IMR-90 (cell line): ENCODE results near the gene GTF2H1. TPM values are rescaled to one million over a fixed set of nuclear protein-coding genes. Genes with fewer than 3 reads are reported as not detected.

Source experiments
- CHD1 ChIP-seq: IDR thresholded peaks from 2 replicates; pipeline ENCODE4 v1.6.1; 2012; ENCODE audit warnings: low read depth, low read length, improper control_type of control experiment
- MAFK ChIP-seq: IDR thresholded peaks from 2 replicates; pipeline ENCODE4 v1.6.1; 2012; ENCODE audit warnings: low read depth, low read length, improper control_type of control experiment
- MAZ ChIP-seq: IDR thresholded peaks from 2 replicates; pipeline ENCODE4 v1.6.1; 2012; ENCODE audit warnings: low read depth, mild to moderate bottlenecking, low read length, improper control_type of control experiment, moderate library complexity, borderline replicate concordance
- NFE2L2 ChIP-seq: fragments of 150-350 bp; IDR thresholded peaks from 2 replicates; pipeline ENCODE4 v1.6.1; 2016; ENCODE audit warnings: low read depth, mild to moderate bottlenecking, low read length
- RCOR1 ChIP-seq: IDR thresholded peaks from 2 replicates; pipeline ENCODE4 v1.6.1; 2012; ENCODE audit warnings: mild to moderate bottlenecking, low read length, improper control_type of control experiment; ENCODE audit not compliant: insufficient replicate concordance
- RFX5 ChIP-seq: IDR thresholded peaks from 2 replicates; pipeline ENCODE4 v1.8.0; 2012; ENCODE audit warnings: low read depth, mild to moderate bottlenecking, low read length, moderate library complexity
- polyA plus RNA-seq, 3 experiments: library from polyadenylated mRNA; depleted of rRNA; stranded (reverse); fragments of >200 nt; gene quantifications; 2 replicates each; pipeline ENCODE4 v1.2.3, GENCODE V29; 2012; ENCODE audit warnings: low replicate concordance in 1 of 3
- total RNA-seq: library from RNA; depleted of rRNA; stranded (reverse); fragments of >200 nt; gene quantifications from 2 replicates; pipeline ENCODE4 v1.2.3, GENCODE V29; 2012

Gene GTF2H1
- total and polyA plus RNA-seq, 2 of the 4 experiments (the other 2 are of a cell fraction): 25.0 to 67.0 TPM

GRCh38 chr11:18313965-18314763 lies 8.2 kb upstream of the GTF2H1 start (continued):
- no peak for TF ChIP-seq MAFK
- no peak for TF ChIP-seq NFE2L2
- no peak for TF ChIP-seq CHD1
- no peak for TF ChIP-seq RCOR1
- no peak for TF ChIP-seq RFX5
- TF ChIP-seq MAZ: no peak
